MCF 10A (cell line): Measurements from ENCODE around the gene CCDC110. TPM values are rescaled to one million over a fixed set of nuclear protein-coding genes. Genes with fewer than 3 reads are reported as not detected.

Source experiments
- BruUV-seq: library from RNA; stranded (reverse); fragments of 400-500 nt; replicated peaks from 2 replicates; lab custom pipeline; 2021; lab: Mats Ljungman, UMichigan
- CTCF ChIA-PET: fragments of 300-600 bp; sonication (Branson Sonifier 250); formaldehyde crosslinking; extraction: SDS; loops from one replicate; lab custom pipeline; 2021; ENCODE audit warnings: antibody characterized with exemption, inconsistent platforms; lab: Yijun Ruan, JAX
- POLR2A ChIA-PET: fragments of 300-600, 350-650 bp; sonication (Branson Sonifier 250); formaldehyde crosslinking; extraction: SDS; loops from one replicate; lab custom pipeline; 2020; ENCODE audit warnings: antibody characterized with exemption, inconsistent platforms; lab: Yijun Ruan, JAX
- DNase-seq: peaks from one replicate; pipeline ENCODE4 v3.0.0-alpha.2; 2018; ENCODE audit not compliant: unreplicated experiment
- H3K27ac Mint-ChIP-seq: one replicate; pipeline ENCODE4 v1.8.0; 2022; ENCODE audit warnings: mild to moderate bottlenecking, low read depth, mixed read lengths; ENCODE audit not compliant: unreplicated experiment
- H3K27me3 Mint-ChIP-seq: one replicate; pipeline ENCODE4 v1.8.0; 2022; ENCODE audit warnings: mixed read lengths; ENCODE audit not compliant: insufficient read depth, unreplicated experiment
- H3K36me3 Mint-ChIP-seq: one replicate; pipeline ENCODE4 v1.8.0; 2022; ENCODE audit warnings: mild to moderate bottlenecking, moderate library complexity, mixed read lengths; ENCODE audit not compliant: insufficient read depth, unreplicated experiment
- H3K4me1 Mint-ChIP-seq: one replicate; pipeline ENCODE4 v1.8.0; 2022; ENCODE audit warnings: mixed read lengths; ENCODE audit not compliant: insufficient read depth, unreplicated experiment
- H3K4me3 Mint-ChIP-seq: one replicate; pipeline ENCODE4 v1.8.0; 2022; ENCODE audit warnings: mild to moderate bottlenecking, moderate library complexity, mixed read lengths; ENCODE audit not compliant: unreplicated experiment
- H3K9me3 Mint-ChIP-seq: one replicate; pipeline ENCODE4 v1.8.0; 2022; ENCODE audit warnings: mixed read lengths; ENCODE audit not compliant: unreplicated experiment
- intact Hi-C: fragments of 100-400 bp; cut with micrococcal nuclease; formaldehyde crosslinking; loops from 2 replicates; pipeline ENCODE4 v1.14.1; 2022
- total RNA-seq: library from RNA; stranded (reverse); gene quantifications from 2 replicates; pipeline ENCODE4 v1.2.3, GENCODE V29; 2022
- TF ChIP-seq, protein P1 (sequence below): fragments of 200-600 bp; IDR thresholded peaks from one replicate; pipeline ENCODE4 v1.8.0; 2022; ENCODE audit warnings: antibody characterized with exemption, mild to moderate bottlenecking; ENCODE audit not compliant: unreplicated experiment

CCDC110 gene
- total RNA-seq, 1 experiment from 2014 or later: not detected

DNA sequence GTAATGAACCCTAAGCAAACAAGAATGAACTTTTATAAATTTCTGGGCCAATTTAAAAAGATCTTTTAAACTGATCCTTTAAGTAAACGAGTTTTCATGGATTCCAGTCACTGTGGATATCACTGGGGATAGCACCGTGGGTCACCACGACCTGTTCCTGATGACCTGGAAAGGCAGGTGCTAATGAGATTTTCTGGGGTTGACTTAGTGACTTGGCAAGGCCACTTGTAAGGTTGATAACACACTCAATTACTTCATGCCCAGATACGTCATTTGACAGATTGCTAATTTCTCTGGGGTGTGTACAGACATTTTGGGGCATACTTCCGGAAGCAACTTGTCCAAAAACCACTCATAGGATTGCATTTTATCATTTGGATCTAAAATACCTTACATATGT, 39.3 kb upstream of the CCDC110 start:
- Mint-ChIP-seq H3K9me3 (no peaks in the 10 kb centered on the region), H3K4me1 (peaks cover 6% of the 10 kb centered on the region), H3K27me3 (no peaks in the 10 kb centered on the region), H3K36me3 (no peaks in the 10 kb centered on the region), H3K4me3 (no peak overlapping the region), H3K27ac (no peak overlapping the region)
- ChIA-PET CTCF (interaction anchor here (0.7 kb wide), 1 partner anchor 373 kb away, joined by 3 read pairs; no protein-coding TSS in a partner anchor), POLR2A (interaction anchor here (0.6 kb wide), 1 partner anchor 65 kb away, joined by 3 read pairs; no protein-coding TSS in a partner anchor)
- no peak for DNase-seq
- BruUV-seq: no TSS peak
- TF ChIP-seq, protein P1, sequence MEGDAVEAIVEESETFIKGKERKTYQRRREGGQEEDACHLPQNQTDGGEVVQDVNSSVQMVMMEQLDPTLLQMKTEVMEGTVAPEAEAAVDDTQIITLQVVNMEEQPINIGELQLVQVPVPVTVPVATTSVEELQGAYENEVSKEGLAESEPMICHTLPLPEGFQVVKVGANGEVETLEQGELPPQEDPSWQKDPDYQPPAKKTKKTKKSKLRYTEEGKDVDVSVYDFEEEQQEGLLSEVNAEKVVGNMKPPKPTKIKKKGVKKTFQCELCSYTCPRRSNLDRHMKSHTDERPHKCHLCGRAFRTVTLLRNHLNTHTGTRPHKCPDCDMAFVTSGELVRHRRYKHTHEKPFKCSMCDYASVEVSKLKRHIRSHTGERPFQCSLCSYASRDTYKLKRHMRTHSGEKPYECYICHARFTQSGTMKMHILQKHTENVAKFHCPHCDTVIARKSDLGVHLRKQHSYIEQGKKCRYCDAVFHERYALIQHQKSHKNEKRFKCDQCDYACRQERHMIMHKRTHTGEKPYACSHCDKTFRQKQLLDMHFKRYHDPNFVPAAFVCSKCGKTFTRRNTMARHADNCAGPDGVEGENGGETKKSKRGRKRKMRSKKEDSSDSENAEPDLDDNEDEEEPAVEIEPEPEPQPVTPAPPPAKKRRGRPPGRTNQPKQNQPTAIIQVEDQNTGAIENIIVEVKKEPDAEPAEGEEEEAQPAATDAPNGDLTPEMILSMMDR: no peak
- intact Hi-C loops: no loop called here

DNA sequence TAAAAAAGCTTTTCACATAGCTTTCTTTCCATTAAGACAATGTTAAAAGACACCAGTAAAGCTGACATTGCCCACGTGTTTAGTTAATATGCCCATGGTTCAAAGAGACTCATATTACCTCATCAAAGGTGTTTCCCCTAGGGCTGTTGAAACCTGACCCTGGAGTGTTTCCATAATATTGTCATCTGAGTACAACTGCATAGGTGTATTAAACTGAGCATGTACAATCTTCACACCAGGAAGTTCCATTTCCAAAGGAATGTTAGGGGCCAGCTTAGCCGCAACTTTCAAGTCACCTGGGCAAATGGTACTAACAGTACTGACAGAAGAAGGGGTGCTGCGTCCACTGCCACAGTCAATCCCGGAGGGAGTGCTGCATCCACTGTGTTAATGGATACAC, 36.6 kb upstream of the CCDC110 start:
- CTCF ChIA-PET: interaction anchor here (1.3 kb wide), 1 partner anchor 11 kb away, joined by 3 read pairs; no protein-coding TSS in a partner anchor
- intact Hi-C loops: no loop called here
- H3K27ac Mint-ChIP-seq: no peak overlapping the region
- DNase-seq: peak; percentile 67
- H3K4me3 Mint-ChIP-seq: no peak overlapping the region
- H3K27me3 Mint-ChIP-seq: no peaks in the 10 kb centered on the region
- H3K36me3 Mint-ChIP-seq: no peaks in the 10 kb centered on the region
- POLR2A ChIA-PET: interaction anchor here (0.9 kb wide), 1 partner anchor 529 kb away, joined by 3 read pairs; no protein-coding TSS in a partner anchor
- BruUV-seq: no TSS peak
- H3K4me1 Mint-ChIP-seq: peaks cover 6% of the 10 kb centered on the region
- H3K9me3 Mint-ChIP-seq: no peaks in the 10 kb centered on the region
- TF ChIP-seq, protein P1: no peak

DNA sequence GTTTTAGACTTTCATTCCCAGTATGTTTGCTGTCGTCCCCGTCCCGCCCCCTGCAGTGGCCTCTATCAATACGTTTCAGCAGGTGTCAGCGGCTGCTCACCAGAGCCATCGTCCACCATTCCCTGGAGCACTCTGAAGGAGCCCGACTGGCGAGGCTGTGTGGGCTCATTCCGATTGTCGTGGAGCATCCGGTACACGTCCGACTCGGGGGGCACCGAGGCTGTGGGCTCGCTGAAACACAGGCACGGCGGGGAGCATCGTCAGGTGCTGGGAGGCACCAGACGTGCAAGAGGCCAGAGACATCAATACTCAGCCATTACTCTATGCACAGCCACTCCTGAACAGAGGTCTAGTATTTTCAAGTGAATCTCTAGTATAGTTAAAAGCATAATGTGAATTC, 34.9 kb upstream of the CCDC110 start:
- H3K27ac Mint-ChIP-seq: no peak overlapping the region
- no peaks in the 10 kb centered on the region for H3K36me3 Mint-ChIP-seq
- TF ChIP-seq, protein P1: no peak
- POLR2A ChIA-PET: no interaction called here
- no peak overlapping the region for H3K4me3 Mint-ChIP-seq
- intact Hi-C loops: no loop called here
- CTCF ChIA-PET: no interaction called here
- no peaks in the 10 kb centered on the region for H3K9me3 Mint-ChIP-seq
- H3K4me1 Mint-ChIP-seq: peaks cover 6% of the 10 kb centered on the region
- no TSS peak for BruUV-seq
- no peaks in the 10 kb centered on the region for H3K27me3 Mint-ChIP-seq
- DNase-seq: no peak

DNA sequence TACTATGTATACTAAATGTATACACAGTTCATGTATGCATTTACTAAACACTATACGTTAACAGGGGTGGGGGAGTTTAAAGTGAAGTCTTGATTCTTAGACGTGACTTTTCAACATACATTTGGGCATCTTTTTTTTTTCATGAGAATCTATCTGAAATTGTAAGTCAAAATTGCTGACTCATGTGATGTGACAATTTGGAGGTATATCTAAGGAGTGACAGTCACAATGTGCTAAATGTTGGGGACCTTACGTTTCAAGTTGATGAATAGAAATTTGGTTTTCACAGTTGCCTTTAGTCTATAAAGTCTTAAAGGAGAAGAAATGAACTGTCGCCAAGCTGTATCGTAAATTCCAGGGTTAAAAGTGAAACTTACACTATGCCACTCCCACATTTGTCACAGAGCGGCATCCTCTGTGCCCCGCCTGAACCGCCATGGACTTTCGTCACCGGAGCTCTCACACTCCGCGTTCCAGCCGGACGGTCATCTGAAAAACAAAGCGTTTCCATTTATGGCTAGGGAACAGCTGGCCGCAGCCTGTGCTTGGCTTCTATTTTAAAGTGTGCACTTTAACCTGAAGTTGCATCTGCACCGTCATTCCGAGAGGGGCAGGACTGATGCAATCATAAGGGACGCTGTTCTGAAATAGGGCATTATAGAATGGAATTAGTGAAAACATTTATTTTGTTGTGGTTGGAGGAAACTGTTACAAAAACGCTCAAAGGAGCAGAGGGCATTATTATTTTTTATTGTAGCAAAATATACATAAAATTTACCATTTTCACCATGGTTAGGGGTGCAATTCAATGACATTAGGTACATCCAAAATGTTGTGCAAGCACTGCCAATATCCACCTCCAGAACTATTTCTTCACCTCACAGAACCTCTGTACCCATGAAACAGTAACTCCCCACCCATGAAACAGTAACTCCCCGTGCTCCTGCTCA, 32.8 kb upstream of the CCDC110 start:
- DNase-seq: no peak
- ChIA-PET CTCF (interaction anchor here (0.6 kb wide), 1 partner anchor 415 kb away, joined by 4 read pairs; no protein-coding TSS in a partner anchor), POLR2A (no interaction called here)
- no TSS peak for BruUV-seq
- Mint-ChIP-seq H3K27me3 (no peaks in the 10 kb centered on the region), H3K9me3 (no peaks in the 10 kb centered on the region), H3K4me3 (no peak overlapping the region), H3K4me1 (peaks cover 6% of the 10 kb centered on the region), H3K27ac (no peak overlapping the region), H3K36me3 (no peaks in the 10 kb centered on the region)
- TF ChIP-seq, protein P1: no peak
- intact Hi-C loops: no loop called here
